ENCODE results near the gene ABR.

DNA sequence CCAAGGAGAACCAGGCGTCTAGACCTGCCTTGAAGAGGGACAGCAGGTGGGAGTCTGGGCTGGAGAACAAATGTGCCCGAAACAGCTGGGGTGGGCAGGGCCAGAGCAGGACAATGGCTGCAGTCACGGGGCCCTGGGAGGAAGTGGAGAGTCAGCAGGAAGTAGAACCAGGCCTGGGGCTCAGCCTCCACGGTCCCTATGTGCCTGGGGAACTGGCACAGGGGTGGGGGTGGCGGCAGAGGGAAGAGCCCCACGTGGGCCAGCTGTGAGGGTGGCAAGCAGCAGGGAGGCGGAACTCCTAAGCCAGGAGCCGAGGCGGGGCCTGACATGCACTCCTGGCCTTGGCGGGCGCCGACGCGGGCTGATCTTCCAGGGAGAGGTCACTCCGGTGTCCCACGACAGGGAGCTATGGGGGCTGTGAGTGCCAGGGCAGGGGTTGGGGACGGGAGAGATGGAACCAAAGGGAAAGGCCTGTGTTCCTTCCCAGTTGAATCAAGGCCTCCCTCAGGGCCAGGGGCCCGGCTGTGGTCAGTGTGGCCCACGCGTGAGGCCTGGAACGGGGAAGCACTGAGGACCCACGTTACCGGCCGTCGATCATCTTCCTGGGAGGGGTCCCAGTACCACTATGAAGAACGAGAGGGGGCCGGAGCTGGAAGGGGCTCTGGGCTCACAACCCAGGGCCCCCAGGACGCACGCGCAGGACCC lies 140.1 kb downstream of the ABR start:
- TF ChIP-seq, protein P1, sequence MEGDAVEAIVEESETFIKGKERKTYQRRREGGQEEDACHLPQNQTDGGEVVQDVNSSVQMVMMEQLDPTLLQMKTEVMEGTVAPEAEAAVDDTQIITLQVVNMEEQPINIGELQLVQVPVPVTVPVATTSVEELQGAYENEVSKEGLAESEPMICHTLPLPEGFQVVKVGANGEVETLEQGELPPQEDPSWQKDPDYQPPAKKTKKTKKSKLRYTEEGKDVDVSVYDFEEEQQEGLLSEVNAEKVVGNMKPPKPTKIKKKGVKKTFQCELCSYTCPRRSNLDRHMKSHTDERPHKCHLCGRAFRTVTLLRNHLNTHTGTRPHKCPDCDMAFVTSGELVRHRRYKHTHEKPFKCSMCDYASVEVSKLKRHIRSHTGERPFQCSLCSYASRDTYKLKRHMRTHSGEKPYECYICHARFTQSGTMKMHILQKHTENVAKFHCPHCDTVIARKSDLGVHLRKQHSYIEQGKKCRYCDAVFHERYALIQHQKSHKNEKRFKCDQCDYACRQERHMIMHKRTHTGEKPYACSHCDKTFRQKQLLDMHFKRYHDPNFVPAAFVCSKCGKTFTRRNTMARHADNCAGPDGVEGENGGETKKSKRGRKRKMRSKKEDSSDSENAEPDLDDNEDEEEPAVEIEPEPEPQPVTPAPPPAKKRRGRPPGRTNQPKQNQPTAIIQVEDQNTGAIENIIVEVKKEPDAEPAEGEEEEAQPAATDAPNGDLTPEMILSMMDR (IDR thresholded peaks at IDR 0.05) = no peak
- no peak for TF ChIP-seq POLR2A (IDR thresholded peaks at IDR 0.05)
